Hematopoietic multipotent progenitor cell treated with erythropoietin and hydrocortisone succinate and interleukin-3 and kit ligand, for 6 days (in vitro differentiated cells): ENCODE data around the gene IGF2BP1.
A peak's percentile ranks its signal among the peaks of the same experiment; 100 is the strongest.
"Not testable (repeated sequence)": the region's sequence is repeated elsewhere in the genome, so short reads cannot be mapped to it uniquely, and the experiment has no call there.

Experiments
- DNase-seq: peaks from one replicate; pipeline ENCODE4 v3.0.0-alpha.2; 2015

IGF2BP1 gene

DNA sequence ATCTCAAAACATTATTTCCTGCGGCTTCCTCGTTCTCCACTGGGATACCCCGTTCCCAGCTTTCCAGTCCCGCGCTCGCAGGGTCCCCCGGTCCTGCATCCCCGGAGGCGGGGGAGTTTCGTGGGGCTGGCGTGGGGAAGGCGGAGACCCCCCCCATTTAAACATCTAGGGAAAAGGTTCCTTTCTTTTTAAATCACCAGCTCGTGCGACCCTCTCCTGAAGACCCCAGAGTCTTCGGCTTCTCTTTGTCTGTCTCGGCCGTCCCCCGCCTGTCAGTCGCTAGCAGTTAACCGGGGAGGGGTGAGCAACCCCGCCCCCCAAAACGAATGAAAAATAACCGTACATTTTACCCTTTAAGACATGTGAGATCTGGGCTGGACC is 473 bp upstream of the IGF2BP1 start:
- DNase-seq: no peak

DNA sequence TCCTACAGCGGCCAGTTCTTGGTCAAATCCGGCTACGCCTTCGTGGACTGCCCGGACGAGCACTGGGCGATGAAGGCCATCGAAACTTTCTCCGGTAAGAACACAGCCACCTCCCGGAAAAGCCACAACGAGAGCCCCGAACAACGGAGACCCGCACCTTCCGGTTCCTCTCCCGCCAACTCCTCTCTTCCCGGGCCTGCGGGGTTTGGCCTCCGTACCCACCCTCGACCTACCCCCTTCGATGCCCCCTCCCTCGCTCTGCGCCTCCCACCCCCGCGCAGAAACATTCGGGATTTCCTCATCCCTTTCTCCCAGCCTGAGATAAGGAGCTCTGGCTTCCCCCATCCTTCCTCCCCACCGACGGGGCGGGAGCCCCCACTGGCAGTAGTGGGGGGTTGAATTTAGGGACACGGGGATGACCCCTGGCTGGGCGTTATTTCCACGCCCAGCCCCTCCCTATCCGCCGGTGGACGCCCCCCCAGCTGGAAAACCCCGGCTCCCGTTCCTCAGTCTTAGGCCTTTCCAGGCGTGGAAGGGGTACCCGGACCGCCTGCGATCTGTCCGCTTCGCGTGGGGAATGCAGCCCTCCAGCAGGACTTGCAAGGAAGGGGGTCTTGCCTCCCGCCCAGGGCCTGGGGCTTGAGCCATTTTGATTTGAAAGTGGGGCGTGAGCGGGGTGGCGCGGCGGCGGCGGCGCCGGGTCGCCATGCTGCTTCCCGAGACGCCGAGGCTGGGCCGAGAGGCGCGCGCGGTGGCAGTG is 822 bp downstream of the IGF2BP1 start:
- DNase-seq: no peak

DNA sequence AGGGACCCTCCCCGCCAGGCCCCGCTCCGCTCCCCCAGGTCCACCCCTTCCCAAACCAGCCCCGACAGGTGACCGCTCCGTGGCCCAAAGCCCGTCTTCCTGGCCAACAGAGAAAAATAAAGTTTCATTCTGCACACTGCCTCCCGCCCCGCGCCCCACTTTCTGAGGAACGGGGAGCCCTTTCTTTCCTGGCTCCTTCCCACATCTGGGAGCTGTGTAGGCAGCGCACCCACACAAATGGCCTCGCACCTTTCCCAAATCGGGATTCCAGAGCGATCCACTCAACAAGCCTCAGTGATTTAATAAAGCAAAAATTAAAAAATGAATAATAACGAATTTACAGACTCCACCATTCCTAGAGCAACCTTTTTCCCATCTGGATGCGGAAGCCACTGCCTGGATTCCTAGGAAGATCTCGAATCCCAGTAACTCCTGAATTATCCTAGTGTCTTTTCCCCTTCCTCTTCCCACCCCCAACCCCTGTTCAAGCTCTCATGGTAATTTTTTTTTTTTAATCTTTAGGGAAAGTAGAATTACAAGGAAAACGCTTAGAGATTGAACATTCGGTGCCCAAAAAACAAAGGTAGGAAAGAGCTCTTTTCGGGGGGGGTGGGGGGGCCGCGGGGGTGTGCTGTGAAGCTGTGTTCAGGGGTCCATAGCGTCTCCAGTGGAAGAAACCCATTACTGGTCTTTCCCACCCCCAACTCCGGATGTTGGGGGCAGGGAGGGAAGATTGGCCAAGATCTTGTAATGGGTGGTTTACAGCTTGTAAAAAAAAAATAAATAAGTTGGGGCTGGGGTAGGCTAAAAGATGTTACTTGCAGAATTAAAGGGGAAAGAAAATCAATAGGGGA is 1.6 kb downstream of the IGF2BP1 start:
- no peak for DNase-seq

DNA sequence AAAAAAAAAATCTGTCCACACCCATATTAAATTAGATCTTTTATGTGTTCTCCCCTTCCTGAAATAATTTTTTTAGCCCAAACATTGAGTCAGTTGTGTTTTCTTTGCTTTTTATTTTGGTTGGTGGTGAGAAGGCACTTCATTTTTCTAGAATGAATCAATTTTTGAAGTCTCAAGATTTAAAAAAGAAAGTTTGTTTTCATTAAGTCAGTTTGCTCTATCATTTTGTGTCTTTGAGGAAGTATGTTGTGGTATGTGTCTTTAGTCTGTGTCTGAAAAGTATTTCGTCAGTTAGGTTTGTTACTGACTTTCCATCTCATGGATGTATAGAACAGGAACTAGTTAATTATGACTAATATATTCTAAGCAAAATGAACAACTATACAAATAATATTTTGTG is 3.8 kb downstream of the IGF2BP1 start:
- no peak for DNase-seq

DNA sequence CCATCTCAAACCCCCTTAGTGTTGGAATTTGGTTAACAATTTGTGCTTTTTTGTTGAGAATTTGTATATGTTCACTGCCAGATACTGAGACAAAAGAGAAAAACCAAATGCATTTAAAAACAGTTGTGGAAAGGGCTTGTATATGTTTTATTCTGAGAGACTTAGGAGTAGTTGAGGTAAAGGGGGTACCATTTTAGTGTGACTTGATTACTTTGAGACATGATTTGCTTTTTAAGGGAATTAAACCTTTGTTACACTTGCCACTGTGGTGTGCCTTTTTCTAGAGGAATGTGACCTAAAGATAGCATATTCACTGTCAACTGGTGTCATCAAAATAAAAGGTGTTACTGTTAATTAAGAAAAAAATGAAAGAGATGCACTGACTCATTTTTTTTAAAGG is 4.5 kb downstream of the IGF2BP1 start:
- no peak for DNase-seq

DNA sequence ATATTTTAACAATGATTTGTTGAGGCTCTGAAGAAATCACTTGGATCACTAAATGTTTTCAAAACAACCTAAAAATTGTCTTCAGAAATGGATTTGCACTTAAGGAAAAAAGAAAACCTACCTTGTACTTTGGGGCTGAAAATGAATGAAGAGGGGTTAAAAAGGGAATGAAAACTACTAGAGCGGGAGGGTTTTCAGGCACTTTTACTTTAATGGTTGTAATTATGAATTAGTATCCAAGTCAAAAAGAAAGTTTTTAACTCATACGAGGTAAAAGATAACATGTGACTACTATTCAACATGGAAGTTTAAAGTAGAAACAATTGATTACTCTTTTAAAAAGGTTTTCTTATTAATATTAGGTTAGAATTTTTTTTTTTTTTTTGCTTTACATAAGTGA is 5.1 kb downstream of the IGF2BP1 start:
- DNase-seq: no peak

DNA sequence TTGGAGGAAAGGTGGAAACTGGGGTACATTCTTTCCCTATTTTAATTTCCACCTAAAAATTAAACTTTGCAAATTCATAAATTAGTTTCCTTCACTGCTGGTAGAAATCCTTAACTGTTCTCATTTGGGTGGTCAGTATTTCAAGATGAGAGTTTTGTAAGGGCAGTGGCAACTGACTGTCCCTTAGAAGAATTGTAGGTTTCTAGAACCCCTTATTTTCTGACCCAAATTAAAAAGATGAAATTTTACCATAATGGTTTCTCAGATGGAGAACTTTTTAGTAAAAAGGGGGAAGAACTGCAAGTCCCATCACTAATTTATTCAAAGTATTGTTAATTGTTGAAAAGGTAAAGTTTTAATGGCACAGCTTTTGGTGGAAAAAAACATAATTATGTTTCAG is 5.6 kb downstream of the IGF2BP1 start:
- no peak for DNase-seq

DNA sequence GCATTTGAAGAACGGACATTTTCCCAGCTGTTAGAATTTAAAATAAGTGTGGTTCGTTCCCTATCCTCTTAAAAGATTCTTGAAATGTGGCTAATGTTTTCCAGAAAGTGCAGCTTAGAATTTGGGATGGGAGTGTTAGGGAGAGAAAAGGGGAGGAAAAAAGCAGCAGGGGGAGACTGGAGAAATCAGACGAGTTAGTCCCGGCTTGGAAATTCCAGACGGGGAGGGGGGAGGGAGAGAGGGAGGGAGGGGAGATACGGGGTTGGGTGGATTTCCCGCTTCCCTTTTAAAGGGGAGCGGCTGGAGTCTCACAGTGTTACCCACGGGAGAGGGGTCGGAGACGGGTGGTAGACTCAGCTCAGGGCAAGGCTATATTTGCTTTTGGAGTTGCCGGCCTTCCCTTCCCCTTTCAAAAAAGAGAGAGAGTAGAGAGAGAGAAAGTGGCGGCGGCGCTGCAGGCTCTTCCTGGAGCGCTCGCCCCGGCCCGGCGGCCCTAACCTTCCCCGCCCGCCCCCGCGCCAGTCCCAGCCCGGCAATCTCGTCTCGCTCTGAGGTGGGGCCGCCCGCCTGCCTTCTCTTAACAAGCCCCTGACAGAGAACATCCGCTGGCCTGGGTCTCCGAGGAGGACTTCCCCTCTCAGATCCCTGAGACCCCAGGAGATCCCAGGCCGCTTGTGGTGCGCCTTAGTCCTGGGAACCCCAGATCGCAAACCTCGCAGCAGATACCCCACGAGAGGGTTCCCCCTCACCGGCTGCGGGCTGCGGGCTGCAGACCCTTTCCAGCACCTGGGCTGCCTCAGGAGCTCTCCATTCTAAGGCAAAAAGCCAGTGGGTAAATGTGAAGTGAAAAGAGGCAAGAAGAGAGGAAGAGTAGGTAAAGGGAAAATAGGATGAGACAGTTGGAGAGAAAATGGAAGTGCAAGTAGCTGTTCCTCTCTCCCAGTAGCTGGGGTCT is 6.6 kb downstream of the IGF2BP1 start:
- no peak for DNase-seq

DNA sequence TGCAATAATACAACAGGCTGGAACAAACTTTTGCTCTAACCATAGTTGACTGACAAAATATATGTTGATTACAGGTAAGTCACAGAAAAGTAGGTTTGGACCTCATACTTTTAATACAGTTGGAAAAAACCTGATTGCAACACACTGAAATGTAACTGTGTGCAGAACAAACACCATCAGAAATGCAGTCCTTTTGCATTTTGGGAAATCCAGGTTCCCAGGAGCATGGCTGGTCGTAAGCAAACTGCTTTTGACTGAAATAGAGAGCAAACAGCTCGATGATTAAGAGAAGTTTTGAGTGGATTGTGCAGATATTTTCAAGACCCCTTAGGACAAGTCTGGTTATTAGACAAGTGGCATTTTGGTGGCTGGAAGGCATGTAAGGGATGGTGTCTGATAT is 8.0 kb downstream of the IGF2BP1 start:
- DNase-seq: no peak

DNA sequence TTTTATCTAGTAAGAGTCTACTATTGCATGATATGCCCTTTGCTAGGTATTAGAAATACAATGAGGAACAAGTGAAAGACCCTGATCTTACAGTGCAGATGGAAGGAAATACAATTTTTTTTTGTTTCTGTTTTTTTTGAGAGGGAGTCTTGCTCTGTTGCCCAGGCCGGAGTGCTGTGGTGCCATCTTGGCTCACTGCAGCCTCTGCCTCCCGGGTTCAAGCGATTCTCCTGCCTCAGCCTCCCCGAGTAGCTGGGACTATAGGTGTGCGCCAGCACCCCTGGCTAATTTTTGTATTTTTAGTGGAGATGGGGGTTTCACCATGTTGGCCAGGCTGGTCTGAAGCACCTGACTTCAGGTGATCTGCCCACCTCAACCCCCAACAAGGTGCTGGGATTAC is 11.7 kb downstream of the IGF2BP1 start:
- not testable (repeated sequence) for DNase-seq

DNA sequence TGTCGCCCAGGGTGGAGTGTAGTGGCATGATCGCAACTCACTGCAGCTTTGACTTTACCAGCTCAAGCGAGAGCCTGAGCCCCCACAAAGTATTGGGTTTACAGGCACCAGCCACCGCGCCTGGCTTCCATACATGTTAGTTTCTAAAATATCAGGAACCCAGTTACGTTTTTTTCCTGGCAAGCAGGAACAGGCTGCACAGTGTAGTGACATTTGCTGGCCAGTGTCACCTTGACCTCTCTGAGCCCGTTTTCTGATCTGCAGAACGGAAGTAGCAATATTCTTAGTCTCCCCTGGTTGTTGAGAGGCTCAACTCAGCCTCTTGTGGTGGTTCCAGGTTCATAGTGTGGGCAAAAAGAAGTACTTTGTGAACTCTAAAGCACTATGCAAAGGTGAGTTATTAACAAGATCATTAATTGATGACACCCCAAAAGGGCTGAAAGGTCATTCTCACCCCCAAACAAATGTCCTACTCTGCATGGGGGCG is 15.6 kb downstream of the IGF2BP1 start:
- no peak for DNase-seq

DNA sequence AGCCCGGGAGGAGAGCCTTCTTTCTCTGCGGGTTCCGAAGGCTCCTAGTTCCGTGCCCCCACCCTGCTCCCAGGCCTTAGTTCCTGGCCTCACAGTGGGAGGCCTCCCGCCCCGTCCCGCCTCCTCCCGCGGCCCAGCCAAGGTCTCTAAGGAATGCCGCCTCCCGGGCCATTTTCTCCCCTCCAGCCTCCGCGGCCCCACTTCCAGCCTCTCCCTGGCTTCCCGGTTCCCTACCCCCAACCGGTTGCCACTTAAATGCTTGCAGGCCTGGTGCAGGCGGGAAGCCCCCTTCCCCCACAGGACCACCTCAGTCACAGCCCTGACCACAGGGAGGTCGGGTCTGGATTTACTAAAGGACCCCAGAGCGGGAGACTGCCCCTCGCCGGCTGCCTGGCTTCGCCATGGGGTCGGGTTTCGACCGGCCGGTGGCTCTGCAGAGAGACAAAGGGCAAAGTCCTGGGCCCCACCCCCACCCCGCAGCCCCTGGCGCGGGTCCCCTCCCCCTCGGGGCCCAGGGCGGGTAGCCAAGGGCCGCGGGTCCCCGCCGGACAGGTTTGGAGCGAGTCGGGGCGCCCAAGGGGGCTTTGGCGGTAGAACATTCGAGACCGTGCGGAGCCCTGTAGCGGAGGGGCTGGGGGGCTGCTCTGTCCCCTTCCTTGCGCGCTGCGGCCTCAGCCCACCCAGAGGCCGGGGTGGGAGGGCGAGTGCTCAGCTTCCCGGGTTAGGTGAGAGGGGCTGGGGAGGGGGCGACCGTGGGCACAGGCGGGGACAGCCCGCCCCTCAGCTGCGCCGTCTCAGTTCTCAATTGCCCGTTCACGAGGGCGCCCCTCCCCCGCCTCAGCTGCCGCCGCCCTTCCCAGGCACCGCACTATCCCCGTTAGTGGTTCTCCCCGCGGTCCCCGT is 16.4 kb downstream of the IGF2BP1 start:
- DNase-seq: no peak

DNA sequence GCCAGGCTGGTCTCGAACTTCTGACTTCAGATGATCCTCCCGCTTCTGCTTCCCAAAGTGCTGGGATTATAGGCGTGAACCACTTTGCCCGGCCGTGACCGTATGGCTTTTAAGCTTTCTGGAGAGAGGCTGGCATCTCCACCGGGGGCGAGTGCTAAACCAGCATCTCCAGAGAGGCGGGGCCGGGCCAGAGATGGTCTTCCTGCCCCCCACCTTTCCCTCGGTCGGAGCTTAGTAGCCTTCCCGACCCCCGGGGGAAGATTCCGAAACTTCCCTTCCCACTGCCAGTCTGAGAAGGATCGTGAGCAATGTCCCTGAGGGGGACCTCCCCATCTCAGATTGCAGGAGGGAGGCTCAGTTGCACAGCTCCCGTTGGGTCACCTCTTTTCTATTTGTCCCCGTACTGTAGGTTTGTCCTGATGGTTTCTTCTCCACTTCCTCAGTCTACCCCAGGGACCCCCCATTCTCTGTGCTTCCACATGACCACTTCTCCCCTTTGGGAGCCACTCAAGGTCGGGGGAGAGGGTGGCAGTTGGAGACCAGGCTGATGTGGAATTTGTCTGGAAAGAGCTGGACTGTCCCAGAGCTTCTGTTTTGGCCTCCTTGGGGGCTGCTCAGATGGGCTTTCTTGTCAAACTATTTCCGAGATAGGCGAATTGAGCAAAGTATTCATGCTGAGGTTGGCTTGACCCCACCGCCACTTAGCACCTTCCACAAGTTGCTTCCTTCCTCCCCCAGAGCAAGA is 18.2 kb downstream of the IGF2BP1 start:
- DNase-seq: no peak

DNA sequence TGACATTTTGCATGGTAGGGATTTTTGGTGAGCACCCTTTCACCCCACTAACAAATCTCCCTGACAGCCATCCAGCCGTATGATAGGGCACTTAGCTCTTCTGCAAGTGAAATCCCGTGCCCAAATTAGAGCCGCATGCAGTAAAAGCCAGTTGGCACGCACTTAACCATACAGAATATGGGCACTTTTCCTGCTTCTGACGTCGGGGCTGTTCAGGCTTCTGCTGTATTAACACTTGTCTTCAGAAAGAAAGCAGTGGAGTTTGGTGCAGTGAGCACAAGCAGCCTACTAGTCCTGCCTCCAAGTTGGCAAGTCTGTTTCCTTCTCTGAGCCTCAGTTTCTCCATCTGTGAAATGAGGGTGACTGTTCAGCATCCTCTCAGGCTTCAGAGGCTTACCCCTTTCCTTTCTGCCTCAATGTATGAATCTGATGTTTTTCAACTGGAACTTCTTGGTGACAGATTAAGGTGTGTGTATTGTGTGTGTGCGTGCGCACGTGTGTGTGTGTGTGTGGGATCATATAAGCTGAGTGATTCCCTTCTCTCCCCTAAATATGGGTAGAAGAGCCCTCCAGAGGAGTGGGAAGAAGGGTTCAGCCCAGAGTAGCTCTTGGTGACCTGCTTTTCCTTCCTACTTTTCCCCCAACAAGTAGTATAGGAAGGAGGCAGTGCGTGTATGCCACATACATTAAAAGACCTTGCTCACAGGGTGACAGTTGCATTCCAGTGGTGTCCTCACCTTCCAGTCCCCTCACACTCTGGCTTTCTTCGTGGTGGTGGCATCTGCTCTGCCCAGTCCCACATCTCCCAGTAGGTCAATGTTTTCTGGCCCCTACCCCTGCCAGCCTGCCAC is 19.0 kb downstream of the IGF2BP1 start:
- no peak for DNase-seq

DNA sequence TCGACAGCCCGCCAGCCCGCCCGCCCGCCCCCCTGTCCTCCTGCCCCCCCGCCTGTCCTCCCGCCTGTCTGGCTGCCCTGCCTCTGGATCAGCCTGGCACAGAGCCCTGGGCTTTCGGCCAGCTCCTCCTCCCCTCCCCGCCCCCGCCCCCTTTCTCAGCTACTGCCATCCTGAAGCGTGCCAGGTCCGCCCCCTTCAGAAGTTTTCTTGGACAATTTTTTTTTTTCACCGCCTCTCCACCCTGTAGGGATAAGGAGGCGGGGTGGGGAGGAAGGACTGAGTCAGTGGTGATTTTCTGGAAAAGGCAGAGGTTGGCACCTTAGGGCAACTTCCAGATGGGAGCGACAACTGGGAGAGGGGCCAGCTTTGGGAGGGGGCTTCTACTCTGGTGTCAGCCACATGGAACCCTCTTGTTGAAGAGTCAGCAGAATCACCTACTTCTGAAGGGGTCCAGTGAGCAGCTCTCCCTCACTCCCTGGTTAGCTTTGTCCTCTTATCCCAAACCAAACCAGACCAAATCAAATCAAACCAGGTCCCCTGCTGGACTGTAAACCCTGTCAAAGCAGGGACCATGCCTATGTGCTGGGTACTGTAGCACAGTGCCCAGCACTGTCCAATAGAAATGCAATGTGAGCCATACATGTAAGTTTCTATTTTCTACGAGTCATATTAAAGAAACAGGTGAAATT is 19.7 kb downstream of the IGF2BP1 start:
- no peak for DNase-seq

DNA sequence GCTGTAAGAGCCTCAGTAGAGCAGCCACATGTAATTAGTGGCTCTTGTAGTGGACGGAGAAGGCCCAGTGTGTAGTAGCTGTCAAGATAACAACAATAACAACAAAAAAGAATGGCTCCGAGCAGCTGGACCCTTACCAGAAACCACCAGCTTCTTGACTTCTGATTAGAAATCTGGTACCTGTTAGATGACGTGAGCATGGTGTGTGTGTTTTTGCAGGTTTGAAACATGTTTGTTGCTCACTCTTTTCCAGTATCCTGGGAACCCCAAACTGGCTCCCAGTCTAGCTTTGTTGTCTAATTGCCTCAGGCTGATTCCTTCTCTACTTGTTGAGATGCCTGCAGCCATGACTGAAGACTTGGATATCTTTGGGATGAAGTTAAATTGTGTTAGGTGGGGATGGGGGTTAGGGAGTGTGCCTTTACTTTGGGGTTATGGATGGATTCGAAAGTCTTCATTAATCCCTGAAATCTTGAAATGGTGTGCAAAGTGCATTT is 21.0 kb downstream of the IGF2BP1 start:
- no peak for DNase-seq

DNA sequence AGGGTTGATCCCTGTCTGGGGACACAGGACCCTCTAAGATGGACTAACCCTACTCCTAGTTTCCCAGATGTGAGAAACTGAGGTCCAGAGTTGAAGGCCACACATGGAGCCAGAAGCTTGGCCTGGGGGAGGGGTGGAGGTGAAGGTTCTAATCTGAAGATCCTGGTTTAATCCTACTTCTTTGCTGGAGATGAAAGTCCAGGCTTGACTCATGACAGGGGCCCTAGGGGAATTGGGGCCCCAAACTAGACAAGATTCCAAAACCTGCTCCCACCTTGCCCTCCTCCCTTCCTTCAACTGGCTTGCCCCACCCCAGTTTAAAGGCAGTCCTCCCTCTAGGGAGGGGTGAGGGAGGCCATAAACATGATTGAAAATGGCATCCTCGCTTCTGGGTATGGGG is 21.6 kb downstream of the IGF2BP1 start:
- no peak for DNase-seq

DNA sequence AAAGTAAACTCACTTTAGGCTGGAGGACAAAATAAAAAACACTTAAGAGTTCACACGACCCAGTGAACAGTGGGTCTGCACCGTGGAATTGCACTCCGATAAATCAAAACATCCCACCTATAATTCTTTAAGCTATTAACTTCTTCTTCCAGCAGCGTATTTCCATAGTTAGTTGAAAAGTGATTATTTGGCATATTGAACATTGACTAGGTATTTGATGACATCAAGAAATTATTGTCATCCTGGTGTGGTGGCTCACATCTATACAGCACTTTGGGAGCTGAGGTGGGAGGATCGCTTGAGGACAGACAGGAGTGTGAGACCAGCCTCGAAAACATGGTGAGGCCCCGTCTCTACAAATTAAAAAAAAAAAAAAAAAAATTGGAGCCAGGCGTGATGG is 23.4 kb downstream of the IGF2BP1 start:
- DNase-seq: no peak

DNA sequence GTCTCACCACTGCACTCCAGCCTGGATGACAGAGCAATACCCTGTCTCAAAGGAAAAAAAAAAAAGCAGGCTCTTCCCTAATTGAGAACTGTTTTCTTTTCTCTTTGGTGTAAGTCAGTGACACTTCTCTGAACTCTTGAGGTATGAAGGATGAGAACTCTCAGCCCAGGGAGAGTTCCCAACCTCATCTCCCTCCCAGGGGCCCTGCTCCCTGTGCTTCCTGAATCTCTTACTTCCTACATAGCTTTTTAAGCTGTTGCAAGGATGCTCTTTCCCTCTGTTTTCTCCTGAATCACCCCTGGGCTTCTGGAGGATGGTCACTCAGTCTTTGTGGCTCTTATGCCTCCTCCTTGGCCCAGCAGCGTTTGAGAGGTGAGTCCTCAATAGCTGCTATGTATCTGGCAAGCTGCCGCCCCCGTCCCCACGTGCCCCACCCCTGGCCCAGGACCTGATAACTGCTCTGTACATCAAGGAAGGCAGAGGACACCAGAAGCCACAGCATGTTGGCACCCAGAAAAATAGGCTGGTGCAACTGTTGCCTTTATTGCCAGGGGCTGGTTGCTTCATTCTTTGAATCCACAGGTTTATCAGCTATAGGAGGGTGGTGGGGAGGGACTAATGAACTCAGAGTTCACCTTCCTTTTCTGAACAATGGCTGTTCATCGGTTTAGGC is 24.0 kb downstream of the IGF2BP1 start:
- DNase-seq: peak; percentile 32
